Measurements from ENCODE around the gene SPATA22.

Gene SPATA22

DNA sequence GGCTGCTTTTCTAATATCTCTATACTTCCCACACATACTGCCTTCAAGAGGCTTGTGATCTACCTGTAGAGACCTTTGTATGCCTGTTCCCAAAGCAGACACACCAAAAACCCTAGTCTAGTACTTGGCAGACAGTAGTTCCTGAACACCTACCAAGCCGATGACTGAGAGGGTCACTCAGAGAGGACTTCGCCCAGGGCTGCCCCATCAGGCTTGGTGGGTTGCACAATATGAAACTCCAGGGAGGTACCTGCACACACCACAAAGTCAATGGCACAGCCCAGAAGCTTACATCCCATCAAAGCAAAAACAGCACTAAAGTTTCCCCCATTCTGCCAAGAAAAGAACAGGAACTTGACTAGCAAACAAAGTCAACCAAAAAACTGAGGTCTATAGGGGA, 34.4 kb upstream of the SPATA22 start:
- Histone ChIP-seq H3K27me3 (ENCODE audit: insufficient read depth, low read length) (peaks cover 3% of the 10 kb centered on the region; the same call in 1 of the 2 replicates), H3K27ac (ENCODE audit: low read depth, low read length, poor library complexity, severe bottlenecking) (no peak overlapping the region), H2AFZ (ENCODE audit: low read length) (no peak overlapping the region), H3K4me3 (ENCODE audit: low read depth, low read length, poor library complexity, severe bottlenecking) (no peak overlapping the region), H3K4me1 (ENCODE audit: insufficient read depth, low read length, severe bottlenecking) (no peaks in the 10 kb centered on the region), H3K9ac (ENCODE audit: low read length) (no peak overlapping the region), H4K20me1 (ENCODE audit: insufficient read depth, low read length) (no peaks in the 10 kb centered on the region), H3K79me2 (ENCODE audit: insufficient read depth, low read length) (no peaks in the 10 kb centered on the region), H3K9me3 (ENCODE audit: low read length) (no peaks in the 10 kb centered on the region), H3K36me3 (ENCODE audit: insufficient read depth, low read length) (no peaks in the 10 kb centered on the region), H3K9me2 (ENCODE audit: low read depth, low read length) (no peaks in the 10 kb centered on the region), H3K4me2 (ENCODE audit: low read length) (no peak overlapping the region), H3F3A (ENCODE audit: insufficient read depth, low read length) (no peaks in the 10 kb centered on the region)
- no peak for TF ChIP-seq EZH2 (IDR thresholded peaks at IDR 0.05; ENCODE audit: borderline replicate concordance, low read length)
- TF ChIP-seq, protein P1, sequence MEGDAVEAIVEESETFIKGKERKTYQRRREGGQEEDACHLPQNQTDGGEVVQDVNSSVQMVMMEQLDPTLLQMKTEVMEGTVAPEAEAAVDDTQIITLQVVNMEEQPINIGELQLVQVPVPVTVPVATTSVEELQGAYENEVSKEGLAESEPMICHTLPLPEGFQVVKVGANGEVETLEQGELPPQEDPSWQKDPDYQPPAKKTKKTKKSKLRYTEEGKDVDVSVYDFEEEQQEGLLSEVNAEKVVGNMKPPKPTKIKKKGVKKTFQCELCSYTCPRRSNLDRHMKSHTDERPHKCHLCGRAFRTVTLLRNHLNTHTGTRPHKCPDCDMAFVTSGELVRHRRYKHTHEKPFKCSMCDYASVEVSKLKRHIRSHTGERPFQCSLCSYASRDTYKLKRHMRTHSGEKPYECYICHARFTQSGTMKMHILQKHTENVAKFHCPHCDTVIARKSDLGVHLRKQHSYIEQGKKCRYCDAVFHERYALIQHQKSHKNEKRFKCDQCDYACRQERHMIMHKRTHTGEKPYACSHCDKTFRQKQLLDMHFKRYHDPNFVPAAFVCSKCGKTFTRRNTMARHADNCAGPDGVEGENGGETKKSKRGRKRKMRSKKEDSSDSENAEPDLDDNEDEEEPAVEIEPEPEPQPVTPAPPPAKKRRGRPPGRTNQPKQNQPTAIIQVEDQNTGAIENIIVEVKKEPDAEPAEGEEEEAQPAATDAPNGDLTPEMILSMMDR (IDR thresholded peaks at IDR 0.05; ENCODE audit: low read length): no peak

DNA sequence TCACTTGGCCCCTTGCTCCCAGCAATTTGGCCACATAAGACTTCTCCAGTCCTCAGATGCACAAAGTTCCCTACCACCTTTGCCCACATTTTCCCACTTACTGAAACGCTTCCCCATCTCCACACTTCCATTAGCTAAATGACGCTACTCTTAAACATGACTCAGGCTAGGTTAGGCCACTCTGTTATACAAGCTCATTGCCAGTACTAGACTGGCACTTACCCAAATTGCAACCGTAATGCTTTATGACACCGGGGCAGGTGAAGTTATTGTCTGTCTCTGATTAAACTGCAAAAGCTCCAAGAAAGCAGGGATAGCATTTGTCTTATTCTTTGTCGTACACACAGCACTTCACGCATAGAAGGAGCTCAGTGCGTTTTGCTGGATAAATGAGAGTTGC, 33.4 kb upstream of the SPATA22 start:
- H3K4me1 ChIP-seq (ENCODE audit: insufficient read depth, low read length, severe bottlenecking): no peaks in the 10 kb centered on the region
- no peaks in the 10 kb centered on the region for H3K79me2 ChIP-seq (ENCODE audit: insufficient read depth, low read length)
- no peaks in the 10 kb centered on the region for H3K9me3 ChIP-seq (ENCODE audit: low read length)
- H3K4me3 ChIP-seq (ENCODE audit: low read depth, low read length, poor library complexity, severe bottlenecking): no peak overlapping the region
- no peak for TF ChIP-seq EZH2 (IDR thresholded peaks at IDR 0.05; ENCODE audit: borderline replicate concordance, low read length)
- TF ChIP-seq, protein P1 (IDR thresholded peaks at IDR 0.05; ENCODE audit: low read length): no peak
- H3K27me3 ChIP-seq (ENCODE audit: insufficient read depth, low read length): peaks cover 6% of the 10 kb centered on the region; the same call in 1 of the 2 replicates
- no peaks in the 10 kb centered on the region for H3K9me2 ChIP-seq (ENCODE audit: low read depth, low read length)
- H3K9ac ChIP-seq (ENCODE audit: low read length): no peak overlapping the region
- no peaks in the 10 kb centered on the region for H3F3A ChIP-seq (ENCODE audit: insufficient read depth, low read length)
- no peak overlapping the region for H2AFZ ChIP-seq (ENCODE audit: low read length)
- no peak overlapping the region for H3K4me2 ChIP-seq (ENCODE audit: low read length)
- no peak overlapping the region for H3K27ac ChIP-seq (ENCODE audit: low read depth, low read length, poor library complexity, severe bottlenecking)
- H4K20me1 ChIP-seq (ENCODE audit: insufficient read depth, low read length): no peaks in the 10 kb centered on the region
- no peaks in the 10 kb centered on the region for H3K36me3 ChIP-seq (ENCODE audit: insufficient read depth, low read length)

DNA sequence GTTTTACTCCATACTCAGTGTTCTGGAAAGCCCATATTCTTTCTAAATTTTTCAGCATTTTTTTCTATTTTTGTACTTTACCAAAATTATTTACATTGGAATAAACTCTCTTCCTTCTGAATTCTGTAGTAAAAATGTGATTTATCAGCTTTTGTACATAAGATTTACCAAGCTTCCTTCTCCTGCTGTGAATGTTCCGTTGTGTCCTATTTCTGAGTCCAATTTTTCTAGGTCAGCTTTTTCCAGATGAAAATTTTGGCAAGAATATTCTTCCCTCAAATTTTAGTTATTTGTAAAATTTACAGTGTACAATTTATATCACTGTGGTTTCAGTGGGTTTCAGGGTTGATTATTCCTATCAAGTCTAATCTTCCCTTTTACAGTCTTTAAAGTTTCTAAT, 31.7 kb upstream of the SPATA22 start:
- Histone ChIP-seq H3K4me2 (ENCODE audit: low read length) (no peak overlapping the region), H3K27ac (ENCODE audit: low read depth, low read length, poor library complexity, severe bottlenecking) (no peak overlapping the region), H4K20me1 (ENCODE audit: insufficient read depth, low read length) (no peaks in the 10 kb centered on the region), H3K4me1 (ENCODE audit: insufficient read depth, low read length, severe bottlenecking) (no peaks in the 10 kb centered on the region), H3K9ac (ENCODE audit: low read length) (no peak overlapping the region), H3K9me3 (ENCODE audit: low read length) (no peaks in the 10 kb centered on the region), H3K27me3 (ENCODE audit: insufficient read depth, low read length) (peaks cover 6% of the 10 kb centered on the region; the same call in 1 of the 2 replicates), H3K9me2 (ENCODE audit: low read depth, low read length) (no peaks in the 10 kb centered on the region), H3K79me2 (ENCODE audit: insufficient read depth, low read length) (no peaks in the 10 kb centered on the region), H3F3A (ENCODE audit: insufficient read depth, low read length) (no peaks in the 10 kb centered on the region), H3K4me3 (ENCODE audit: low read depth, low read length, poor library complexity, severe bottlenecking) (no peak overlapping the region), H3K36me3 (ENCODE audit: insufficient read depth, low read length) (no peaks in the 10 kb centered on the region), H2AFZ (ENCODE audit: low read length) (no peak overlapping the region)
- TF ChIP-seq EZH2 (IDR thresholded peaks at IDR 0.05; ENCODE audit: borderline replicate concordance, low read length): no peak
- TF ChIP-seq, protein P1 (IDR thresholded peaks at IDR 0.05; ENCODE audit: low read length): no peak

All from OCI-LY1 (cell line).